BE2C (cell line): Measurements from ENCODE around the gene ERC1.
"Not testable (repeated sequence)": the region's sequence is repeated elsewhere in the genome, so short reads cannot be mapped to it uniquely, and the experiment has no call there.

Experiments used
- DNase-seq: peaks from one replicate; pipeline ENCODE4 v3.0.0-alpha.2; 2020
- H3K27me3 ChIP-seq: fragments of 250-450 bp; sonication (Bioruptor Pico); 2 replicates; pipeline ENCODE4 v1.5.1; 2020; ENCODE audit warnings: mild to moderate bottlenecking
- H3K36me3 ChIP-seq: fragments of 250-450 bp; sonication (Bioruptor Pico); 2 replicates; pipeline ENCODE4 v1.5.1; 2020; ENCODE audit warnings: mild to moderate bottlenecking
- H3K4me1 ChIP-seq: fragments of 250-450 bp; sonication (Bioruptor Pico); 2 replicates; pipeline ENCODE4 v1.5.1; 2020
- H3K4me3 ChIP-seq: 2 replicates; pipeline ENCODE4 v1.5.1; 2011; ENCODE audit warnings: low read depth, low read length
- H3K9me3 ChIP-seq: fragments of 250-450 bp; sonication (Bioruptor Pico); 2 replicates; pipeline ENCODE4 v1.5.1; 2020
- CTCF ChIP-seq: IDR thresholded peaks from 2 replicates; pipeline ENCODE4 v1.5.1; 2012; ENCODE audit warnings: mild to moderate bottlenecking, low read depth, low read length

ERC1 gene

GRCh38 chr12:1350055-1350933, 359.3 kb downstream of the ERC1 start:
- H3K4me3 ChIP-seq = no peak overlapping the region
- H3K9me3 ChIP-seq = no peaks in the 10 kb centered on the region; the same call in 1 of the 2 replicates
- H3K36me3 ChIP-seq = no peaks in the 10 kb centered on the region; the same call in 1 of the 2 replicates
- DNase-seq = no peak
- H3K4me1 ChIP-seq = no peaks in the 10 kb centered on the region
- H3K27me3 ChIP-seq = no peaks in the 10 kb centered on the region
- no peak for TF ChIP-seq CTCF

DNA sequence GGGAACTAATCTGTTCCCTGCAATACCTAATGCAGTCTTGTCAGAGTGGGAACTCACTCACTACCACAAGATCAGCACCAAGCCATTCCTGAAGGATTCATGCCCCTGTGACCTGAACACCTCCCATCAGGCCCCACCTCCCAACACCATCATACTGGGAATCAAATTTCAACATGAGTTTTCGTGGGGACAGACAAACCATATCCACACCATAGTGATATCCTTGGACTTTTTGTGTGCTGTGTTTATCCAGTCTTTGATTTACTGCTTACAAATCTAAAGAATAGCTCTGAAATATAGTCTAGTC, 359.9 kb downstream of the ERC1 start:
- no peak for TF ChIP-seq CTCF
- Histone ChIP-seq H3K4me3 (no peak overlapping the region), H3K4me1 (no peaks in the 10 kb centered on the region), H3K27me3 (no peaks in the 10 kb centered on the region), H3K9me3 (no peaks in the 10 kb centered on the region; the same call in 1 of the 2 replicates), H3K36me3 (no peaks in the 10 kb centered on the region; the same call in none of the 2 replicates)
- DNase-seq = no peak

- no peak for DNase-seq
These were observed 360.9 kb downstream of the ERC1 start for GRCh38 chr12:1351926-1352325.

GRCh38 chr12:1353451-1353850, 362.4 kb downstream of the ERC1 start:
- Histone ChIP-seq H3K4me1 (no peaks in the 10 kb centered on the region), H3K9me3 (no peaks in the 10 kb centered on the region; the same call in 1 of the 2 replicates), H3K27me3 (no peaks in the 10 kb centered on the region), H3K4me3 (no peak overlapping the region), H3K36me3 (no peaks in the 10 kb centered on the region; the same call in none of the 2 replicates)
- DNase-seq = no peak
- TF ChIP-seq CTCF = no peak

More at GRCh38 chr12:1351926-1352325, 360.9 kb downstream of the ERC1 start:
- Histone ChIP-seq H3K4me3 (no peak overlapping the region), H3K9me3 (no peaks in the 10 kb centered on the region; the same call in 1 of the 2 replicates), H3K36me3 (no peaks in the 10 kb centered on the region; the same call in none of the 2 replicates), H3K4me1 (no peaks in the 10 kb centered on the region), H3K27me3 (no peaks in the 10 kb centered on the region)
- TF ChIP-seq CTCF = no peak

- TF ChIP-seq CTCF = no peak
- no peaks in the 10 kb centered on the region; the same call in none of the 2 replicates for H3K36me3 ChIP-seq
- H3K4me3 ChIP-seq = no peak overlapping the region
- no peaks in the 10 kb centered on the region for H3K4me1 ChIP-seq
- no peaks in the 10 kb centered on the region for H3K27me3 ChIP-seq
- DNase-seq = no peak
- no peaks in the 10 kb centered on the region; the same call in 1 of the 2 replicates for H3K9me3 ChIP-seq
These were observed 364.4 kb downstream of the ERC1 start for GRCh38 chr12:1355396-1355795.

- not testable (repeated sequence) for H3K36me3 ChIP-seq, H3K27me3 ChIP-seq, H3K4me3 ChIP-seq, DNase-seq, H3K4me1 ChIP-seq, H3K9me3 ChIP-seq
These were observed 364.8 kb downstream of the ERC1 start for GRCh38 chr12:1355871-1356270.
